Loucy (cell line): ENCODE measurements around the gene CNTNAP2.

Source experiments
- H2AFZ ChIP-seq: fragments of 200-600 bp; sonication (generic); 2 replicates; pipeline ENCODE4 v1.6.0; 2016; ENCODE audit warnings: antibody characterized with exemption, mild to moderate bottlenecking, low read length, moderate library complexity
- H3F3A ChIP-seq: fragments of 200-600 bp; 2 replicates; pipeline ENCODE4 v1.6.0; 2016; ENCODE audit warnings: antibody characterized with exemption, low read depth, mild to moderate bottlenecking
- H3K27me3 ChIP-seq: fragments of 200-600 bp; sonication (generic); 2 replicates; pipeline ENCODE4 v1.6.1; 2014; ENCODE audit warnings: low read length, mild to moderate bottlenecking; ENCODE audit not compliant: insufficient read depth, poor library complexity, severe bottlenecking
- H3K36me3 ChIP-seq: fragments of 200-600 bp; sonication (generic); 2 replicates; pipeline ENCODE4 v1.6.1; 2016; ENCODE audit warnings: low read length; ENCODE audit not compliant: insufficient read depth
- H3K4me1 ChIP-seq: fragments of 200-600 bp; sonication (generic); 2 replicates; pipeline ENCODE4 v1.5.1; 2014; ENCODE audit warnings: low read length, mild to moderate bottlenecking; ENCODE audit not compliant: insufficient read depth, poor library complexity, severe bottlenecking
- H3K4me2 ChIP-seq: fragments of 200-600 bp; sonication (generic); 2 replicates; pipeline ENCODE4 v1.6.0; 2014; ENCODE audit warnings: antibody characterized with exemption, low read length, low read depth, mild to moderate bottlenecking; ENCODE audit not compliant: poor library complexity, severe bottlenecking
- H3K4me3 ChIP-seq: fragments of 200-600 bp; sonication (generic); 2 replicates; pipeline ENCODE4 v1.5.1; 2014; ENCODE audit warnings: low read length, mild to moderate bottlenecking, mixed read lengths; ENCODE audit not compliant: poor library complexity, severe bottlenecking
- H3K79me2 ChIP-seq: fragments of 200-600 bp; sonication (generic); 2 replicates; pipeline ENCODE4 v1.6.1; 2014; ENCODE audit warnings: low read length; ENCODE audit not compliant: insufficient read depth
- H3K9ac ChIP-seq: fragments of 200-600 bp; sonication (generic); 2 replicates; pipeline ENCODE4 v1.6.0; 2014; ENCODE audit warnings: mild to moderate bottlenecking, low read depth, low read length, moderate library complexity; ENCODE audit not compliant: poor library complexity, severe bottlenecking
- H3K9me2 ChIP-seq: fragments of 200-600 bp; sonication (generic); replicated peaks from 2 replicates; pipeline ENCODE4 v1.6.1; 2016; ENCODE audit warnings: low read depth, low read length, mixed read lengths
- H3K9me3 ChIP-seq: fragments of 200-600 bp; sonication (generic); 2 replicates; pipeline ENCODE4 v1.6.1; 2014; ENCODE audit warnings: mild to moderate bottlenecking, antibody characterized with exemption, low read length, low read depth; ENCODE audit not compliant: insufficient read depth
- H4K20me1 ChIP-seq: fragments of 200-600 bp; sonication (generic); 2 replicates; pipeline ENCODE4 v1.6.0; 2014; ENCODE audit warnings: antibody characterized with exemption, low read length, mild to moderate bottlenecking; ENCODE audit not compliant: insufficient read depth, poor library complexity, severe bottlenecking
- CTCF ChIP-seq: fragments of 200-600 bp; sonication (generic); conservative IDR thresholded peaks from 2 replicates; pipeline ENCODE4 v1.5.1; 2014; ENCODE audit warnings: mild to moderate bottlenecking, antibody characterized with exemption, low read length
- EZH2phosphoT487 ChIP-seq: fragments of 200-600 bp; IDR thresholded peaks from 2 replicates; pipeline ENCODE4 v1.6.1; 2018; ENCODE audit warnings: antibody characterized with exemption, mild to moderate bottlenecking, moderate library complexity, borderline replicate concordance

Gene CNTNAP2

GRCh38 chr7:146575903-146576302, 459.3 kb downstream of the CNTNAP2 start:
- Histone ChIP-seq H2AFZ (no peak overlapping the region), H3K9ac (no peak overlapping the region), H3K36me3 (no peaks in the 10 kb centered on the region), H3F3A (no peaks in the 10 kb centered on the region), H3K4me3 (no peak overlapping the region), H3K9me3 (no peaks in the 10 kb centered on the region), H3K4me1 (no peaks in the 10 kb centered on the region), H4K20me1 (no peaks in the 10 kb centered on the region), H3K27me3 (peaks cover 4% of the 10 kb centered on the region), H3K79me2 (no peaks in the 10 kb centered on the region), H3K4me2 (no peak overlapping the region), H3K9me2 (no peaks in the 10 kb centered on the region)
- TF ChIP-seq CTCF = no peak
- no peak for TF ChIP-seq EZH2phosphoT487

- no peaks in the 10 kb centered on the region for H3K36me3 ChIP-seq
- no peaks in the 10 kb centered on the region for H3K79me2 ChIP-seq
- no peaks in the 10 kb centered on the region for H3K9me3 ChIP-seq
- no peak overlapping the region for H2AFZ ChIP-seq
- TF ChIP-seq CTCF (no peak), EZH2phosphoT487 (no peak)
- H3K9me2 ChIP-seq = 0 out of 2 replicates have a peak, but pooled peaks cover 4% of the 10 kb centered on the region
- no peak overlapping the region for H3K4me2 ChIP-seq
- H3F3A ChIP-seq = no peaks in the 10 kb centered on the region
- no peak overlapping the region for H3K4me3 ChIP-seq
- no peak overlapping the region for H3K9ac ChIP-seq
- H3K27me3 ChIP-seq = no peaks in the 10 kb centered on the region
- H3K4me1 ChIP-seq = no peaks in the 10 kb centered on the region
- H4K20me1 ChIP-seq = no peaks in the 10 kb centered on the region
These were observed 475.4 kb downstream of the CNTNAP2 start for GRCh38 chr7:146591976-146592375.

- Histone ChIP-seq H3K27me3 (no peaks in the 10 kb centered on the region), H2AFZ (no peak overlapping the region), H3F3A (no peaks in the 10 kb centered on the region), H3K9me2 (no peaks in the 10 kb centered on the region), H3K4me2 (no peak overlapping the region), H3K4me3 (no peak overlapping the region), H3K4me1 (no peaks in the 10 kb centered on the region), H3K79me2 (no peaks in the 10 kb centered on the region), H3K9me3 (no peaks in the 10 kb centered on the region), H4K20me1 (no peaks in the 10 kb centered on the region), H3K36me3 (no peaks in the 10 kb centered on the region), H3K9ac (no peak overlapping the region)
- no peak for TF ChIP-seq EZH2phosphoT487
These were observed 490.0 kb downstream of the CNTNAP2 start for GRCh38 chr7:146606628-146607027.

GRCh38 chr7:146619641-146620040, 503.0 kb downstream of the CNTNAP2 start:
- H3K4me2 ChIP-seq = no peak overlapping the region
- no peak overlapping the region for H2AFZ ChIP-seq
- H3K9ac ChIP-seq = no peak overlapping the region
- no peaks in the 10 kb centered on the region for H3K36me3 ChIP-seq
- H3K4me3 ChIP-seq = no peak overlapping the region
- no peaks in the 10 kb centered on the region for H3K27me3 ChIP-seq
- no peaks in the 10 kb centered on the region for H3K4me1 ChIP-seq
- no peaks in the 10 kb centered on the region for H3K79me2 ChIP-seq
- no peaks in the 10 kb centered on the region for H4K20me1 ChIP-seq
- no peaks in the 10 kb centered on the region for H3F3A ChIP-seq
- no peak for TF ChIP-seq CTCF
- TF ChIP-seq EZH2phosphoT487 = no peak
- no peaks in the 10 kb centered on the region for H3K9me3 ChIP-seq
- no peaks in the 10 kb centered on the region for H3K9me2 ChIP-seq
